ENCODE measurements around the gene DPM1.
A peak's percentile ranks its signal among the peaks of the same experiment; 100 is the strongest.
"Not testable (repeated sequence)": the region's sequence is repeated elsewhere in the genome, so short reads cannot be mapped to it uniquely, and the experiment has no call there.

Gene DPM1

DNA sequence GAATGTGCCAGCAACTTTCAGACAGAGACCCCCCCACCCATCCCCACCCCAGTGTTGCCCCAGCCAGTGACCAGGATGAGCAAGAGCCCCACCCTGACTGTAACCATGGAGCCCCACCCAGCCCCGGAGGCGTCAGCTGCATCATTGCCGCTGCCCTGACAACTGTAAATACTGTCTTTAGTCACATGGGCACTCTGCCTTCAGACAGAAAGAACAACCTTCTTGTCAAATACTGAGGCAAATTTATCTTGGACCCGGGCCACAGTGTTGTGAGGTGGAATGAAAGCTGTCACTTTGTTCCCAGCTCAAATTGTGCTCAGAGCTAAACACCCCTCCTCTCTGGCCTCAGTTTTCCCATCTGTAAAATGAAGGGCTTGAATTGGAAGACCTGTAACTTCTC lies 24.0 kb upstream of the DPM1 start:
- no peak for DNase-seq (ENCODE audit: insufficient read length, low spot score)
- FAIRE-seq, result no peak
- TF ChIP-seq TAF1 (IDR thresholded peaks at IDR 0.05; ENCODE audit: low read depth, low read length) (no peak), POLR2A (IDR thresholded peaks at IDR 0.05; ENCODE audit: low read depth, low read length) (no peak), POLR2AphosphoS5 (IDR thresholded peaks at IDR 0.05; ENCODE audit: low read depth, low read length) (no peak), POU2F2 (IDR thresholded peaks at IDR 0.05; ENCODE audit: low read depth, low read length) (no peak), SPI1 (IDR thresholded peaks at IDR 0.05; ENCODE audit: low read depth, low read length) (no peak), PAX5 (IDR thresholded peaks at IDR 0.05; ENCODE audit: insufficient read depth, low read length, severe bottlenecking) (no peak)

DNA sequence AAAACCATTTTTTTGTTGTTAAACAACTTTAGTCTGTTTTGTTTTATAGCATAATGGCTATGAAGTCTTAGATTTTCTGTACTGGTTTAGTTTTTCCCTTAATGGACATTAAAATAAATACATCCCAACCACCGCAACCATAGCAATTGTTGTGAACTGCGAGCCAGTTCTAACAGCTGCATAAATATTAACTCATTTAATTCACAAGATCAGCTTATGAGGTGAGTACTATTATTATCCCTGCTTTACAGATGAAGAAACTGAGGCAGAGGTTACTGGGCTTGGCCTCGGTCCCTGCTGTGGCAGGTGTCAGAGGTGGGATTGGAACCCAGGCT lies 23.3 kb upstream of the DPM1 start:
- no peak for FAIRE-seq
- no peak for DNase-seq (ENCODE audit: insufficient read length, low spot score)
- no peak for TF ChIP-seq POU2F2 (IDR thresholded peaks at IDR 0.05; ENCODE audit: low read depth, low read length)
- TF ChIP-seq TAF1 (IDR thresholded peaks at IDR 0.05; ENCODE audit: low read depth, low read length), result no peak
- no peak for TF ChIP-seq PAX5 (IDR thresholded peaks at IDR 0.05; ENCODE audit: insufficient read depth, low read length, severe bottlenecking)
- TF ChIP-seq POLR2AphosphoS5 (IDR thresholded peaks at IDR 0.05; ENCODE audit: low read depth, low read length), result no peak
- no peak for TF ChIP-seq POLR2A (IDR thresholded peaks at IDR 0.05; ENCODE audit: low read depth, low read length)
- TF ChIP-seq SPI1 (IDR thresholded peaks at IDR 0.05; ENCODE audit: low read depth, low read length), result no peak

DNA sequence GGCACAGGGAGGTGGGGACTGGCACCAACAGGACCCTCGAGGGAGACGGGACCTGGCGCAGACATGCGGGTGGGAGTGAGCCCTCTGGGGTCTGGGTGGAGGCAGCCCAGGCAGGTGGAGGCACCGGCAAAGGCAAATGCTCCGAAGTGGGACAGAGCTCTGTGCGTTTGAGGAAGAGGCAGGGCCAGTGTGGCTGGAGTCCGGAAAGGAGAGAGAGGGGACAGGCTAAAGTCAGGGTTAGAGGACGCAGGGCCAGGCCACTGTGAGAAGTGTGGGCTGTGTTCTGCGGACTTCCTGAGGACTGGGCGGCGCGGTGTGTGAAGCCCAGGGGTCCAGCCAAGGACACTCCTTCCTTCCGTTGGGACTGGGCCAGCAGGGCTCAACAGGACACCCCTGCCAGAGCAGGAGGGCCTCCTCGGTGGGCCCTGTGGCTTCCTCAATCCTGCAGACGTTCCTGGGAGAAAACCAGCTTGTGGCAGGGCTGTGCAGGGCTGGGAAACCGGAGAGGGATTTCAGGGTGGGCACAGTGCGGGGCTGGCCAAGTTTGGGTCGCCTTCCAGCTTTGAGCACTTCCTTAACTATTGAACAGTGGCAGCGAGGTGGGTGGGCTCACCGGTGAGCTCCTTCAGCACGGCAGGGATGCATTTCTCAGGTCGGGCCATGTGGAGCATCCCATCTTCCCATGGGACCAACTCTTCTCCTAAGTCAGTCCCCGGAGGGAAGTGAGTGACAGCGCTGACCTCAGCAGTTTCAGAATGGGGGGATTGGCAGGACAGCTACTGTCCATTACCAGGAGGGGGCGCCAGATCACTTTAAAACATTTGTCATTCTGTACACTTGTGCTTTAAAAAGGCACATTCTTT lies 22.8 kb upstream of the DPM1 start:
- peak; percentile 55 for TF ChIP-seq SPI1 (IDR thresholded peaks at IDR 0.05; ENCODE audit: low read depth, low read length)
- TF ChIP-seq POU2F2 (IDR thresholded peaks at IDR 0.05; ENCODE audit: low read depth, low read length), result no peak
- TF ChIP-seq PAX5 (IDR thresholded peaks at IDR 0.05; ENCODE audit: insufficient read depth, low read length, severe bottlenecking), result no peak
- FAIRE-seq, result no peak
- DNase-seq (ENCODE audit: insufficient read length, low spot score), result peak; percentile 64

DNA sequence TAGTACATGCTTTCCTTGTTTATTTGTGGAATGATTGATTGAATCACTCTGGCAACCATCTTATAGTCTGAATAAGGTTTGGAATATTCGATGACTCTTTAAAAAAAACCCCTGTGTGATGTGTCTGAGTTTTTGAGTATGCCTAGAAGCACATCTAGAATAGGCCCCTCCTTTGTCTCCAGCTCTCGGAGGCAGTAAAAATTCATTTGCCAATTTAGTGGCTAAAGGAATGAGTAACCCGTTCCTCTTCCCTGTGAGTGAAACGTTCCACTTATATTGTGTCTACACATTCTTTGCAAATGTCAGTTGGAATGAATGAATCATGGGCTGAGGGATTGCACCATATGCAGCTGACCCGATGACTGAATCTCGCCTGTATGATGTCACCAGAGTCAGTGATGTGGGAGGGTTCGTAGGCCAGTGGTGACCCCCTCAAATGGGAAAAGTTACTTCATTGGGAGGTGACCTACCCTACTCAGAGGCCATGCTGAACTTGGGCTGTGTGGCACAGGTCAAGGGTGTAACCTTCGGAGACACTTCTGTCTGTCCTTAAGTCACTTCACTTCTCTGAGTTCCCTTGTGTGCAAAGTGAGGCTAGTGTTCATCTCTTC lies 21.8 kb upstream of the DPM1 start:
- no peak for FAIRE-seq
- no peak for TF ChIP-seq PAX5 (IDR thresholded peaks at IDR 0.05; ENCODE audit: insufficient read depth, low read length, severe bottlenecking)
- no peak for TF ChIP-seq POLR2A (IDR thresholded peaks at IDR 0.05; ENCODE audit: low read depth, low read length)
- no peak for TF ChIP-seq POU2F2 (IDR thresholded peaks at IDR 0.05; ENCODE audit: low read depth, low read length)
- TF ChIP-seq SPI1 (IDR thresholded peaks at IDR 0.05; ENCODE audit: low read depth, low read length), result no peak
- no peak for TF ChIP-seq POLR2AphosphoS5 (IDR thresholded peaks at IDR 0.05; ENCODE audit: low read depth, low read length)
- TF ChIP-seq TAF1 (IDR thresholded peaks at IDR 0.05; ENCODE audit: low read depth, low read length), result no peak
- DNase-seq (ENCODE audit: insufficient read length, low spot score), result no peak

DNA sequence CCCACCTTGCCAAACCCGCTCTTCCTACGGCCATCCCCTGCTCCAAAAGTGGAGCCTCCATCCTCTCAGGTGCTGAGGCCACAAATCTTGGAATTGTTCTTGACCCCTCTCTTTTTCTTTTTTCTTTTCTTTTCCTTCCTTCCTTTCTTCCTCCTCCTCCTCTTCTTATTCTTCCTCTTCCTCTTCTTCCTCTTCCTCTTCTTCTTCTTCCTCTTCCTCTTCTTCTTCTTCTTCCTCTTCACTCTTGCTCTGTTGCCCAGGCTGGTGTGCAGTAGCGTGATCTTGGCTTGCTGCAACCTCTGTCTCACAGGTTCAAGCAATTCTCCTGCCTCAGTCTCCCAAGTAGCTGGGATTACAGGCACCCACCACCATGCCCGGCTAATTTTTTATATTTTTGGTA lies 20.2 kb upstream of the DPM1 start:
- not testable (repeated sequence) for FAIRE-seq; DNase-seq (ENCODE audit: insufficient read length, low spot score)

DNA sequence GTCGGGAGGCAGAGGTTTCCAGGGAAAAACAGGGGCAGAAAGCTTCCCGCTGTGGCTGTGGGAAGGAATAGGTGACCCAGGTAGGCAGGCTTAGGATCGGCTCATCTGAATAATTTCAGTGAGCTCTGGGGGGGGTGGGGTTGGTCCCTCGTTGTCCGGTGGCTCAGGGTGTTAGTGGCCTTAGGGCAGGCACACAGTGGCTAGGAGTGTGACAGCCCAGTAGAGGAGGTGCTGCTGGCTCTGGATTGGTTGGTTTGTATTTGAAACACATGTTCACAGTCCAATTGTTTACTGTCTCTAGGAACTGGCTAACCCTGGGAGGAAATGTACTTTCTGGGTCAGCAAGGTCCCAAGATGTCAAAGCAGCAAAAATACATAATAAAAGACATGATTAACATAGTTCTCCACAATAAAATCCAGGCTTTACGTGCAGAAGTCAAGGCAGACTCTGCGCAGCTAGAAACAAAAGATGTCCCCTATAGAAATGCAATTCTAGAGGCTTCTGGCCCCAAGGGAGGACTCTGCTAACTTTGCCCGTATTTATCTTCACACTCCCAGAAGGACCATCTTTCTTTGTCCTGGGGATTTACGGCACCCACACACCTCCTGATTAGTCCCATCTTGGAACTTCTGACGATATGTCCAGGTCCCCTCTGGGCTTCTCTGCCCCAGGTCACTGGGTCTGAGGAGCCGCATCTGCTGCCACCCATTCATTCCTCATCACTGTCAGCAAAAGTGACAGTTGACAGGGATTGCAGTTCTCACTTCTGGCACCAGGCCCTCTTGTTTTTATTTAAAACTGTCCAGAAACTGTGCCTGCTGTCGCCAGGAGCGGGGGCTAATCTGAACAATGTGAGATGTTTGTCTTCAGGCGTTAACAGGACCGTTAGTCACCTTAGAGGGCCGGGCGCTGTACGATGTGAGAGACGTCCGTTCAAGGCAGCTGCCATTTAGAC lies 19.0 kb upstream of the DPM1 start:
- no peak for FAIRE-seq
- no peak for DNase-seq (ENCODE audit: insufficient read length, low spot score)
- TF ChIP-seq POLR2A (IDR thresholded peaks at IDR 0.05; ENCODE audit: low read depth, low read length), result no peak
- no peak for TF ChIP-seq POLR2AphosphoS5 (IDR thresholded peaks at IDR 0.05; ENCODE audit: low read depth, low read length)
- no peak for TF ChIP-seq TAF1 (IDR thresholded peaks at IDR 0.05; ENCODE audit: low read depth, low read length)
- no peak for TF ChIP-seq SPI1 (IDR thresholded peaks at IDR 0.05; ENCODE audit: low read depth, low read length)
- no peak for TF ChIP-seq PAX5 (IDR thresholded peaks at IDR 0.05; ENCODE audit: insufficient read depth, low read length, severe bottlenecking)
- TF ChIP-seq POU2F2 (IDR thresholded peaks at IDR 0.05; ENCODE audit: low read depth, low read length), result no peak

DNA sequence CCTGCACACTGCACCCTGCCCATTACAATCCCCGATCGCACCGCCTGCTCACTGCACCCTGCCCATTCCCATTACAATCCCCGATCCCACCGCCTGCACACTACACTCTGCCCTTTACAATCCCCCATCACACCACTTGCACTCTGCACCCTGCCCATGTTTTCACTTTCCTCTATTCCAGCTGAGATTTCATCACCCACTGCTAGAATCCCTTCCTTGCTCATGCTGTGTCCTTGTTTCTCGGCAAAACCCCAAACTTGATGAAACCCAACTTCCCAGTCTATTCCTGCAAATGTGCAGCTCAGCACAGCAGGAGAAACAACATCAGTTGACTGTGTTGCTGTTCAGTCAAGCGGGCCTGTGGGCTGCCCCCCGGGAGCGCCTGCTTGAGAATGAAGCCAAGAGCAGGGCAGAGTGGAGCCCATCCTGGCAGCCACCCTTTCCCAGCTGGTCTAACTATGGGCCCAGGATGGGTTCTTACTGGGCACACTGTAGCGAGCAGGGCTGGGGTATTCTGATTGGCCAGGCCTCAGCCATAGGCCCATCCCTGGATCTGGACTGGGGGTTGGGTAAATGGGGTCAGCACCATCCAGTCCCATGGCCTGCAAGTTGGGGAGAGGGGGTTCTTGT lies 17.5 kb upstream of the DPM1 start:
- TF ChIP-seq POU2F2 (IDR thresholded peaks at IDR 0.05; ENCODE audit: low read depth, low read length) (no peak), SPI1 (IDR thresholded peaks at IDR 0.05; ENCODE audit: low read depth, low read length) (no peak), POLR2A (IDR thresholded peaks at IDR 0.05; ENCODE audit: low read depth, low read length) (no peak), POLR2AphosphoS5 (IDR thresholded peaks at IDR 0.05; ENCODE audit: low read depth, low read length) (no peak), TAF1 (IDR thresholded peaks at IDR 0.05; ENCODE audit: low read depth, low read length) (no peak), PAX5 (IDR thresholded peaks at IDR 0.05; ENCODE audit: insufficient read depth, low read length, severe bottlenecking) (no peak)
- FAIRE-seq, result no peak
- DNase-seq (ENCODE audit: insufficient read length, low spot score), result no peak

DNA sequence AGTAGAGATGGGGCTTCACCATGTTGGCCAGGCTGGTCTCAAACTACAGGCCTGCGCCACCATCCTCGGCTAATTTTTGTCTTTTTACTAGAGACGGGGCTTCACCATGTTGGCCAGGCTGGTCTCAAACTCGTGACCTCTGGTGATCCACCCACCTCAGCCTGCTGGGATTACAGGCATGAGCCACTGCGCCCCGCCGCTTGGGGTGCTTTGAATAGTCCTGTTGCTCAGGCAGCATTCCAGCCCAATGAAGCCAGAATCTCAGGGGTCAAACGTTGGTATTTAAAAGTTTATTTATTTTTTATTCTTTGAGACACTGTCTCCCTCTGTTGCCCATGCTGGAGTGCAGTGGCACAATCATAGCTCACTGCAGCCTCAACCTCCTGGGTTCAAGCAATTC lies 11.6 kb upstream of the DPM1 start:
- no peak for DNase-seq (ENCODE audit: insufficient read length, low spot score)
- FAIRE-seq, result no peak
- TF ChIP-seq POU2F2 (IDR thresholded peaks at IDR 0.05; ENCODE audit: low read depth, low read length) (no peak), POLR2AphosphoS5 (IDR thresholded peaks at IDR 0.05; ENCODE audit: low read depth, low read length) (no peak), PAX5 (IDR thresholded peaks at IDR 0.05; ENCODE audit: insufficient read depth, low read length, severe bottlenecking) (no peak), SPI1 (IDR thresholded peaks at IDR 0.05; ENCODE audit: low read depth, low read length) (no peak), POLR2A (IDR thresholded peaks at IDR 0.05; ENCODE audit: low read depth, low read length) (no peak), TAF1 (IDR thresholded peaks at IDR 0.05; ENCODE audit: low read depth, low read length) (no peak)

DNA sequence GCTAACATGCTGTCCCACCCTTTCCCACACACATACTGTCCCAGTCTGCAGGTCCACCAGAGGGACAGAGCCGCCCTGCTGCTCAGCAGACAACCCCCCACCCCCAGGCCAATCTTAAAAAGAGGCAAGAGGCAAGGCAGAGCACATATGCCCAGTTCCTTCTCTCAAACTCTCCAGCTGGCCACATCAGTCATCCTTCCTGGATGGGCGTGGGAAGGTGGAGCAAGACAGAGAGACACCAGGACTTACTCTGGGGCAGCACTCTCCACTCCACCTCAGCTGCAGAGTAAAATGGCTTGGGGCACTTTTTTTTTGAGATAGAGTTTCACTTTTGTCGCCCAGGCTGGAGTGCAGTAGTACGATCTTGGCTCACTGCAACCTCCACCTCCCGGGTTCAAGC lies 11.1 kb upstream of the DPM1 start:
- DNase-seq (ENCODE audit: insufficient read length, low spot score) (no peak), FAIRE-seq (no peak)
- TF ChIP-seq POU2F2 (IDR thresholded peaks at IDR 0.05; ENCODE audit: low read depth, low read length) (no peak), TAF1 (IDR thresholded peaks at IDR 0.05; ENCODE audit: low read depth, low read length) (no peak), POLR2A (IDR thresholded peaks at IDR 0.05; ENCODE audit: low read depth, low read length) (no peak), PAX5 (IDR thresholded peaks at IDR 0.05; ENCODE audit: insufficient read depth, low read length, severe bottlenecking) (no peak), SPI1 (IDR thresholded peaks at IDR 0.05; ENCODE audit: low read depth, low read length) (no peak), POLR2AphosphoS5 (IDR thresholded peaks at IDR 0.05; ENCODE audit: low read depth, low read length) (no peak)
